Stimulated activated CD4-positive, alpha-beta T cell treated with anti-CD3 and anti-CD28 coated beads, TNF-alpha, amount 100 ng/mL, for 4 hours (primary cell): ENCODE results near the gene TUBB6.

Source experiments
- DNase-seq, 3 experiments: peaks; one replicate each; pipeline ENCODE4 v3.0.0-alpha.2; 2020; ENCODE audit warnings: low read depth in 3 of 3

Gene TUBB6

GRCh38 chr18:12336887-12337286, 28.8 kb downstream of the TUBB6 start:
- no peak for DNase-seq

DNA sequence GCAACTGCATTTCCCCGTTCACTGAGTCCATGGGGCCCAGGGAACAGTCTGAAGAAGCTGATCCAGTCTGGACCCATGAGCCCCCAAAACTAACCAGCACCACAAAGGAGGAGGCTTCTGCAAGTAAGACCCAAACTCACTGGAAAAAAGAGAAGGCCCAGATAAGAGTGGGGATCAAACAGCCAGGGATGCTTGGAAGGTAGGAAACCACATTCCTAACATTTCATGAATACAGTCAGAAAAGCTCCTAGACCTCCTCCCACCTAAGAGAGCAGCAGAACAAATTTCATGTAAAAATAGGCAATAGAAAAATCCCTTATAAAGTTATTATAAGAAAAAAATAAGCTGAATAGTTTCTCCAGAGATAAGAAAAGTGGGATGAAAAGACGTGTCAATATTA, 30.3 kb downstream of the TUBB6 start:
- DNase-seq, result no peak

DNA sequence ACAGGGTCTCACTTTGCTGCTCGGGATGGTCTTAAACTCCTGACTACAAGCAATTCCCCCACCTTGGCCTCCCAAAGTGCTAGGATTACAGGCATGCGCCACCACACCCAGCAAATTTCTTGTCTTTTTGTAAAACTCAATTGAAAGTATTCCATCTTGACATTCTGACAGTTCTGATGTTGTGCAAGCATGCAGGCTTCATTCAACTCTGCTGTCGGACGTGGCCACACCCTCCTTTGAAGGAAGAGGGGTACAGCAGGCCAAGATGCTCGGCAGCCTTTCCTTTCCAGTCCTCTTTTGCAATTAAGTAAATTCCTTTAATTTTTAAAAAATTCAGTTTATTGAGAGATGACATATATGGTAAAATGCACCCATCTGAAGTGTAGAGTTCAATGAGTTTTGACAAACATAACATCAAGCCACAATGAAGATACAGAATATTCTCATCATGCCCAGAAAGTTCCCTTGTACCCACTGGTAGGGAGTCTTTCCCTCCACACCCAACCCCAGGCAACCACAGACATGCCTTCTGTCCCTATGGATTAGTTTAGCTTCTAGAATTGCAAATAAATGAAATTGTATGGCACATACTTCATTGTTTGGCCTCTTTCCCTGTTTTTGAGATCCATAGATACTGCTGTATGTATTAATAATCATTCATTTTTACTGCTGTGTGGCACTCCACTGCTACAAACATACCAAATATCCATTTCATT, 33.1 kb downstream of the TUBB6 start:
- no peak for DNase-seq

DNA sequence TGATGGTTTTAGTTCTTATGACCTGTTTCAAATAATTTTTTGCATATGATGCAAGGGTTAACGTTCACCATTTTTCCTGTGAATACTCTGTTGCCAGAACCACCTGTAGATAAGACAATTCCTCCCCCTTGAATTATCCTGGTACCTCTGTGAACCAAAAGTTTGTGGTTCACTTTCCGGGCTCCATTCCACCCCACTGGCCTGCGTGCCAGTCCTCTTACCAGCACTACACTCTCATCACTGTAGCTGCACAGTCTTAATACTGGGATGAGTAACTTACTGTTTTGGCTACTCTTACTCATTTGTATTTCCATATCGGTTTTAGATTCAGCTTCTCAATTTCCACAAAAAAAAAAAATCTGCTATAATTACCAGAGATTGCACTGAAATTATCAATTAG, 34.6 kb downstream of the TUBB6 start:
- no peak for DNase-seq

GRCh38 chr18:12345491-12346239, 37.6 kb downstream of the TUBB6 start:
- DNase-seq, result no peak

GRCh38 chr18:12346240-12346565, 38.2 kb downstream of the TUBB6 start:
- no peak for DNase-seq

DNA sequence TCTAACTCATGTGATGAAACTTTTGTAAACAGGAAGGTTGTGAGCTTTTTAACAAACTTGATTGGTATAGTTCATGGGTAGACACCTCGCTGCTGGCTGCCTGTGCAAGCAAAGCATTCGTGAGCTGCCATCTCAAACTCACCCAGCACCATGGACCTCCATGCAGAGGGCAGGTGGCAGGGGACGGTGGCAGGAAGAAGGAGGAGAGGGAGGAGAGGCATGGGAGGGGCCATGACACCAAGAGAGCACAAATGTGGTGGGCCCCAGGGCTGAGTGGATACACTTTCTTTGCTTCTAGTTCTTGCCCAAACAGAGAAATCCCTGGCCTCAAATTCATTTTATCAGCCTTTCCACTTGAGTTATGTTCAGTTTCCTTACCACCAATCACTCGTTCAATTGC, 39.9 kb downstream of the TUBB6 start:
- DNase-seq, result no peak

DNA sequence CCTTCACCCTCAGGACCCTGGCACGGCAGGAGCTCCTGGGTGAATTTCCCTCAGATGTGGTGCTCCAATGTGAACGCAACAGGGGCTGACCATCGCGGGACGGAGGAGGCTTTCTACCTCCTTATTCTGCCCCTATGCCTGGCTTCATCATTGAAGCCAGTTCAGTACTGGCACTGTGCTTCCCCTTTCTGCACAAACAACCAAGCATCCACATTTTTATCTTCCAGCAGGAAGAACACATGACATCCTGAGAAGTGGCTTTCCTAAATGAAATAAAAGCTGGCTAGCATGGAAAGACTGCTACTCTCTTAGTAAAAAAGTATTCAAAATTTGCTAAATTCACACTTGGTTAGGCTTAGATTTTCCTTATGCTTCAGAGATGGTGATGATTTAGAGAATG, 44.1 kb downstream of the TUBB6 start:
- no peak for DNase-seq

GRCh38 chr18:12359515-12359927, 51.5 kb downstream of the TUBB6 start:
- no peak for DNase-seq

DNA sequence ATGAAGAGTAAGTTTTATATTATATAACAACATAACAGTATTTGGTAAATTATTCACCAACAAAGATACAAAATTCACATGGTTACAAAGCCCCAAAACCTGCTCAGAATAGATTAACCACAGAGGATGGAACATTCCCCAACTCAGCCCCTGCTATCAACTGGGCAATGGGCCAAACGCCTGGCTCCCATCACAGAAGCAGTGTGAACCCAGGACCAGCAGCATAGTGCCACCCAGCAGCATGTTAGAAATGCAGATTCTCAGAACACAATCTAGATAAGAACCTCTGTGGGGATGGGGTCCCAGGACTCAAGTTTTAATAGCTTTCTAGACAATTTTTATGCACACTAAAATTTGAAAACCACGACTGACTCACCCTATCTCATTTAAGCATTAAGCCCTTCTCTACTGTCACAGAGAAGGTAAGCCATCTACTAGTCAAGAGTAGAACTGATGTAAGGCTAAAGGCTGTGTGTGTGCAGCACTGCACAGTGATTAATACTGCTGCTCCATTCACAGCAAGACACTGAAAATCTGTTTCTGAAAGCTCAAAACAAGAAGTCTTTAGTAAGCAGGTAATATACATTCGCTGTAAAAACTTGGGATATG, 53.8 kb downstream of the TUBB6 start:
- DNase-seq, result no peak

- no peak for DNase-seq
Observed at GRCh38 chr18:12362473-12363174, 54.6 kb downstream of the TUBB6 start.

DNA sequence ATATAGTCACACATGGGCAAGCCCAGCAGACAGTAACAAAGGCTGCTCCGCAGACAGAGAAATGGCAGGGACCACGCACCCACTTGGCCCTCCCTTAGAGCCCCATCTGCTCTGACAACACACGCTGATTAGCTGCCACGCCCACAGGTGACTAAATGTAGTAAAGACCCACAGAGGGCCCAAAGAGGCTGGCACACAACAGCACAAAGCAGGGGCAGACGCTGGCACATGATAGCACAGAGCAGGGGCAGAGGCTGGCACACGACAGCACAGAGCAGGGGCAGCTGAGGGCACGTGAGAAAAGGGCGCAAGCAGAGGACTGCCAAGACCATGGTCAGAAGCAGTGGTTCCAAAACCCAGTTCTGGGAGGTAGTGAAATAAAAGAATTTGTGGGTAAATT, 58.3 kb downstream of the TUBB6 start:
- DNase-seq, result no peak

GRCh38 chr18:12366784-12367183, 58.7 kb downstream of the TUBB6 start:
- DNase-seq, result no peak

DNA sequence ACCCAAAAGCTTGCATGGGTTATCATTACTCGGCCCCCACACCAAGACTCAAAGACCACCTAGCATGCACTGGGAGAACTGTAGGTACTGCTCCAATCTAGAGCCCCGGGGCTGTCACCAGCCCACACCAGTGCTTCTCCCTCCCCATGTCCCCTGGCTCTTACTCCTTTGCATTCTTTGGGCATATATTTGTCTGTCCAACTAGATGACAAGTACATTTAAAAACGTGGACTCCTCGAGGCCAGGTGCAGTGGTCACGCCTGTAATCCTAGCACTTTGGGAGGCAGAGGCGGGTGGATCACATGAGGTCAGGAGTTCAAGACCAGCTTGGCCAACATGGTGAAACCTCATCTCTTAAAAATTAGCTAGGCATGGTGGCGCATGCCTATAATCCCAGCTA, 61.2 kb downstream of the TUBB6 start:
- no peak for DNase-seq

GRCh38 chr18:12371590-12371989, 63.5 kb downstream of the TUBB6 start:
- no peak for DNase-seq

GRCh38 chr18:12372406-12372805, 64.4 kb downstream of the TUBB6 start:
- no peak for DNase-seq

DNA sequence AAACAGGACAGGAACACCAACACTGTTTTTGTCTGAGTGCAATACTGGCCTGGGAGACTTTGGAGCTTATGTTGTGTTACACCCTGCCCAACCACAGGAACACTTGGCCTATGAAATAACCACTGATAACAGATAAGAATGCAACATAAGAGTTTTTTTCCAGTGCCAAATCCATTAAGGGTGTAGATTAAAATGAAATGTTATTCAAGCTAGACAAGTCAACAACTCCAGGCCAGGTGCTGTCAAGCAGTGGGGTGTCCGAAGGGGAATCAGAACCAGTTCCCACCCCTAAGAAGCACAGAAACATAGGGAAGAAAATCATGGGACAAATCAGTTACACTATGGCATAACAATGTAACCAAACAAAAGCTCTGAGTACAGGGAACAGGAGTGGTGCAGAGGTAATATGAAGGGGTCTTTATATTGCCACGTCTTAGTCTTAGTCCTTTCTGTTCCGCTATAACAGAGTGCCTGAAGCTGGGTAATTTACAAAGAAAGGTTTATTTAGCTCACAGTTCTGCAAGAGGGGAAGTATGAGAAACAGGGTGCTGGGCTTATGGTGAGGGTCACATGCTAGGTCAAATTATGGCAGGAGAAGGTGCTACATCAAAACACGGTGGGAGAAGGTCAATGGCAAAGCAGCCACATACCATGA, 65.2 kb downstream of the TUBB6 start:
- DNase-seq, result no peak

DNA sequence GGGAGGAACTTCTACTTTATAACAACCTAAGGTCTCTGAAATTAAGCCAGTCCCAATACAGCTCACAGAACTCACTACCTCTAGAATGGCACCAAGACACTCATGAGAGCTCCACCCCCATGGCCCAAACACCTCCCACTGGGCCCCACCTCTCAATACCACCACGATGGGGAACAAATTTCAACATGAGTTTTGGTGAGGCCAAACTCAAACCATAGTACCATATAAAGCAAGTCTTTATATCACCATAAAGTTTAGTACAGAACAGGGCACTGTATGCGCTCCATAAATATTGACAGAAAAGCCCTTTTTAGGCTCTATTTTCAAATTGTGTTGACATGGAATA, 65.7 kb downstream of the TUBB6 start:
- DNase-seq, result no peak

GRCh38 chr18:12374401-12374800, 66.4 kb downstream of the TUBB6 start:
- no peak for DNase-seq
